HL-60/S4 treated with retinoic acid at 250 ng/mL for 4 days and 3 days (cell line): ENCODE data around the gene ISG20.
"Not testable (repeated sequence)": the region's sequence is repeated elsewhere in the genome, so short reads cannot be mapped to it uniquely, and the experiment has no call there.

Experiments
- in situ Hi-C: fragments of 300-500 bp; cut with MboI; formaldehyde crosslinking; loops from 2 replicates; pipeline ENCODE4 v1.7.0; 2022; ENCODE audit warnings: low sequenced_read_pairs

The ISG20 gene

DNA sequence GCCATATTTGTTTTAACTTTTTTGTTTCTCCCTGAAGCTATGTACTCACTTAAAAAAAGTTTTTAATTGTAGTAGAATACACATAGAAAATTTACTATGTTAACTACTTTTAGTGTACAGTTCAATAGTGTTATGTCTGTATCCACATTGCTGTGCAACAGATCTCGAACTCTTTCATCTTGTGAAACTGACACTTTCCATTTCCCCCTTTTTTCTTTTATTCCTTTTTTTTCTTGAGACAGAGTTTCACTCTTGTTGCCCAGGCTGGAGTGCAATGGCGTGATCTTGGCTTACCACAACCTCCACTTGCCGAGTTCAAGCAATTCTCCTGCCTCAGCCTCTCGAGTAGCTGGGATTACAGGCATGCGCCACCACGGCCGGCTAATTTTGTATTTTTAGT lies 6.0 kb upstream of the ISG20 start:
- in situ Hi-C loops: not testable (repeated sequence)

DNA sequence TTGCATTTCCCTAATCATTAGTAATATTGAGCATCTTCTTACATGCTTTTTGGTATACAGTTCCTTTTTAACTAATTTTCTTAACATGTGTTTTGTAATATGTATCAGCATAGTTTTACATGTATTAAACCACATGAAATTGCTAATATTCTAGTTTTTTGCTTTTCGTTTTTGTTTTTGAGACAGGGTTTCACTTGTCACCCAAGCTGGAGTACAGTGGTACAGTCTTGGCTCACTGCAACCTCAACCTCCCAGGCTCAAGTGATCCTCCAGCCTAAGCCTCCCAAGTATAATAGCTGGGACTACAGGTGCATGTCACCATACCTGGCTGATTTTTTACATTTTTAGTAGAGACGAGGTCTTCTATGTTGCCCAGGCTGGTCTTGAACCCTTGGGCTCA lies 4.4 kb upstream of the ISG20 start:
- in situ Hi-C loops: no loop called here

DNA sequence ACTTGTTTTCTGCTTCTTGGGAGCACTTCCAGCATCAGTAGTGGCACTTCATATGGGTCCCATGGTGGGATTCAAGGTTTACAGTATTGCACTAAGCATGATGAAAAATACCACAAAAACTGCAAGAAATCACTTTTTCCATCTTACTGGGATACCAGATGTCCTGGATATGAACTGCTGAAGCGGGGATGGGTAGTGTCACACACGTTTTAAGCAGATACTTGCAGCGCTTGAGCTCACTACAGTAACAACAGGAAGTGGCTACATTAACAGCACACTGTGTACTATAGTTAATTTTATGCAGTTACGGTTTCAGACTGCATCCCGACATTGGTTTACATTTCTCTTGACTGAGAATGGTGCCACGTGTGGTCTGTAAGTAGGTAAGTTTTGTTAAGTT lies 3.5 kb upstream of the ISG20 start:
- in situ Hi-C loops: no loop called here

DNA sequence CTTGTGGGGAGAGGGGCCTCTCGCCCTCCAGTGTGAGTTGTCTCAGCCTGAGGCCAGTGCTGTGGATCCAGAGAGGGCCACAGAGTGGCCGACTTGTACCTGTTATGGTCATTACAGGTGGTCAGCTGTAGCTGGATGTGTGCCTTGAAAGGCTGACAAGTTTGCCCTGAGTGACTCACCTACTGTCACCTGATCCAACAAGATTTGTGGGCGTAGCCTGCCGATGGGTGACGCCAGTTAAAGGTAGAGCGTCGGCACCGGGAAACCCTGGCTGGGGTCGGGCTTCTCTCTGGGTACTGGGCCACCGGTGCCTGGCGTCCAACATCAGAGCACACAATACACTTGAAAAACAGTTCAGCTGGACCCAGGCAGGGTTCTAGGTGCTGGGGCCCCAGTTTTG lies 2.8 kb upstream of the ISG20 start:
- in situ Hi-C loops: no loop called here

DNA sequence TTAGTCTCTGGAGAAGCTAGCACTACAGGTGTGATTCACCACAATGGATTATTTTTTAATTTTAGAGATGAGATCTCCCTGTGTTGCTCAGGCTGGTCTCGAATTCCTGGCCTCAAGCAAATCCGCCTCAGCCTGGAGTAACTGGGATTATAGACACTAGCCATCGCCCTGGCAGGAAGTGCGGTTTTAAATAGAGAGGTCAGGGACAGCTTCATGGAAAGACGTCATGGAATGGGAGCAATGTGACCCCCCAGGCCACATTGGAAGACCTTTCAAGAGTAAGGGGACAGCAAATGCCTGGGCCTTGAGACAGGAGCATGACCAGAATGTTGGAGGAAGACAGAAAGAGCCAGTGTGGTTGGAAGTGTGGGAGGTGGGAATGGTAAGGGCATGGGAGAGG lies 2.2 kb upstream of the ISG20 start:
- in situ Hi-C loops: no loop called here

DNA sequence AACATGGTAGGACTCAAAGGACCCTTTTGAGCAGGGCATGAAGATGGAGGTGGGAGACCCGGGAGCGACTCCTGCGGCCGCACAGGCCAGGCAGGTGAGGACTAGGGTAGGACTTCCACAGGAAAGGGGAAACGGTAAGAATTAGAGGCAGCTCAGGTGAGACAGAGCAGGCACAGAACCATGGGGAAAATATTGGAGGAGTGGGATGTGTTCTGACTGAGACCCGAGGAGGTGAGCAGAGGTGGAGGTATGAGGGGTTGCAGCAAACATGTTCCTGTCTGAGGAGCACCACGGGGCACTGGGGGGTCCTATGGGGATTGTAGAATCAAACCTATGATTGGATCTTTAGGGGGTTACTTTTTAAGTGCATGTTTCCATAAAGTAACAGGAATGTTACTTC lies 1.4 kb upstream of the ISG20 start:
- in situ Hi-C loops: no loop called here

DNA sequence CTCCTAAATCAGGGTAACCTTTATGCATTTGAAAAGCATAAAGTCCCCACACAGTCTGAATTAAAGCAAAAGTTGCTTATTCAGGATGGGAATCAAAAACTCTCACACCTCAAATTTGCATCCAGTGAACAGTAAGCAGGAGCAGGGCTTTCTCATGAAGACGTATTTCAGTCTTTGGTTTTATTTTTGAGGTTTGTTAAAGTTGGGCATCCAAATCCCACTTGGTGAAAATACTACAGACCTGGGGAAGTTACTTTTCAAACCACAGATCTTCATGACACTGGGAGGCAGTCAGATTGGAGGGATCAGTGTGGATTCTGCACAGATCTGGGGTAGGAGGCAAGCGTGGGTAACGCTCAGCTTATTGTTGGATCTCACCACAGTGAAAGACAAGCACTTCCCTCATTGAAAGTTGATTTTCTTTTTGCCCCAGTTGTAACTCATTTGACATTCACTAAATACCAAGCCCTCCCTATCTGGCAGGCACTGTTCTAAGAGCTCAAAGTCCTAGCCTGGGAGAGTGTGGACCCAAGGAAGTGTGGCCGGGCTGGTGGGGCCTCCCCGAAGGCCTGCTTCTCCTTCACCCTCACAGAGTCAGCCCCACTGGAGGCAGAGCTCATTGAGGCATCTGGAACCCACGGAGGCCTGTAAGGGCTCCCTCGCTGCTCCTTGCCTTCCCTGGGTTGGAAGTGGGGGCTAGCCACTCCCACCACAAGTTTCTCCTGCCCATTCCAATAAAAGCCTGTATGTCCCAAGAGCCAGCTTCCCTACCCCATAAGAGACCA lies 783 bp upstream of the ISG20 start:
- in situ Hi-C loops: no loop called here

DNA sequence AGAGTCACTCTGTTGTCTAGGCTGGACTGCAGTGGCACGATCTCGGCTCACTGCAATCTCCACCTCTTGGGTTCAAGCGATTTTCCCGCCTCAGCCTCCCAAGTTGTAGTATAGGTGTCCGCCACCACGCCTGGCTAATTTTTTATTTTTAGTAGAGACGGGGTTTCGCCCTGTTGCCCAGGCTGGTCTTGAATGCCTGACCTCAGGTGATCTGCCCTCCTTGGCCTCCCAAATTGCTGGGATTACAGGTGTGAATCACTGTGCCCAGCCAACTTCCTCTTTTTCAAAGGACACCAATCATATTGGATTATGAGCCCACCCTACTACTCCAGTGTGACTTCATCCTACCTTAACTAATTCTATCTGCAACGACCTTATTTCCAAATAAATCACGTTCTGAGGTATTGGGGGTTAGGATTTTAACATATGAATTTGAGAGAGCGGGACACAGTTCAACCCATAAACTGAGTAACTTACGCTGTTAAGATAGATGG lies 3.2 kb downstream of the ISG20 start:
- in situ Hi-C loops: no loop called here

DNA sequence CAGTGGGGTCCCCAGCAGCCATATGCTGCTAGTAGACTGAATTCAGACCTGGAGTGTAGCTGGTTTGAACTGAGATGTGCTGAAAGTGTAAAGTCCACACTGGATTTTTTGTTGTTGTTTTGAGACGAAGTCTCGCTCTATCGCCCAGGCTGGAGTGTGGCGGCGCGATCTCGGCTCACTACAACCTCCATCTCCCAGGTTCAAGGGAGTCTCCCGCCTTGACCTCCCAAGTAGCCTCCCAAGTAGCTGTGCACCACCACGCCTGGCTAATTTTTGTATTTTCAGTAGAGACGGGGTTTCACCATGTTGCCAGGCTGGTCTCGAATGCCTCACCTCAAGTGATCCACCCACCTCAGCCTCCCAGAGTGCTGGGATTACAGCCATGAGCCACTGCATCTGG lies 3.7 kb downstream of the ISG20 start:
- in situ Hi-C loops: not testable (repeated sequence)

DNA sequence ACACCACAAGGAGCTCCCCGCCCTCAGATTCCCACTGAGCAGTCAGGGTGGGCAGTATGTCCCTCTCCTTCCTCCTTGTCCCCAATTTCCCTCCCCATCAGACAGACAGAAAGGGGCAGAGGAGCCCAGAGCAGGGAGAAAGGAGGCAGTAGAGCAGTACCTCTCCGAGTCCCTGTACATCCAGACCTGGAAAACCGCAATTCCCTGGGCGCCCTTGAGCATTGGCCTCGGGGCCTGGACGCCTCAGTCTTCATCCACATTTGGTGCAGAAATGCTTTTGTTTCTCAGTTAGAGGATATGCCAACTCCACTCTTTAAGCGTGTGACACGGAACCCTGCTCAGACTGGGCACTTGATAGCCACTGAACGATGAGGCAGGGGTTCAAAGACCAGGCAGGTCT lies 5.9 kb downstream of the ISG20 start:
- in situ Hi-C loops: no loop called here

DNA sequence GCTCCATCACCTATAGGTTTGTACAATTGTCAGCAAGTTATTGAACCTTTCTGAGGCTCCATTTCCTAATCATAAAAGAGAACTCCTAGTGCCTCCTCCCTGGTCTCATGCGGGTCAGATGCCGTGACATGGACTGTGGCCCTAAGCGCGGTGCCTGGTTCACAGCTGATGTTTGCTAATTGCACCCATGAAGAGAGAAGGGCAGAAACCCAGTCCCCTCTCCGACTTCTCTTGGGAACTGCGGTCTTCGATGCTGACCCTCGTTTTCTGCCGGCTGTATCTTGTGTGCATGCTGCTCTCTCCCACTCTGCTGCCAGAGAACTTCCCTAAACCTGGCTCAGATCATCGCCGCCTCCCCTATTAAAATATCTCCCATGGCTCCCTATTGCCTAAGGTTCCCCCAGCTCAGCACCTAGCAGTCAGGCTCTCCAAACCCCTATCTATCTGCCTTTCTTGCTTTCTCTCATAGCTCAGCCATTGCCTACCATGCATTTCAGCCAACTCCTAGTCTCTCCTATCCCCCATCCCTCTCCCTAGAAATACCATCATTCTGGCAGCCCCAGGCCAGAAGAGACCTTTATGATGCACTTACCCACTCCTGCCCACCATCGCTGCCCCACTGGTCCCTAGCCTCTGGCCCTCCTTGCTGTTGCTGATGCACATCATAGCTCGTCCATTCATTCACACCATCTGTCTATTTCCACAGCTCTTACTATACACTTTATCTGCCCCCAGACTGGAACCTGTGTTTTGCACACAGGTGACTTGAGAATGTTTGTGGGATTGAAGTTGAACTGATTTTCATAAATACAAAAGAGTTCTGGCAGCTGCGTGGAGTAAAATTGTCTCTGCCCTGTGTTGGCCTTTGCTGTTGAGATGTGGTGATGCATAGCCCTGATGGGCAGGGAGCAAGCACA lies 6.6 kb downstream of the ISG20 start:
- in situ Hi-C loops: no loop called here

DNA sequence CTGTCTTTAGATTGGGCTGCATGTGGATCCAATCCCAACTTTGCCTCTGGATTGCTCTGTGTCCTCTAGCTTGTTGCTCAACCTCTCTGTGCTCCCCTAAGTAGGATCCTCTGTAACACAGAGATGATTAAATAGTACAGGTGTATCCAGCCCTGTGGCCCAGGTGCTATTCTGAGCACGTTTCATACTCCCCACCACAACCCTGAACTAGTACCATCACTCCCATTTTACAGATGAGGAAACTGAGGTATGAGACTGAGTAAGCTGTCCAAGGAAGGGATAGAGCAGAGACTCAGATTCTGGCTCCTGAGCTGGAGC lies 7.2 kb downstream of the ISG20 start:
- in situ Hi-C loops: no loop called here

DNA sequence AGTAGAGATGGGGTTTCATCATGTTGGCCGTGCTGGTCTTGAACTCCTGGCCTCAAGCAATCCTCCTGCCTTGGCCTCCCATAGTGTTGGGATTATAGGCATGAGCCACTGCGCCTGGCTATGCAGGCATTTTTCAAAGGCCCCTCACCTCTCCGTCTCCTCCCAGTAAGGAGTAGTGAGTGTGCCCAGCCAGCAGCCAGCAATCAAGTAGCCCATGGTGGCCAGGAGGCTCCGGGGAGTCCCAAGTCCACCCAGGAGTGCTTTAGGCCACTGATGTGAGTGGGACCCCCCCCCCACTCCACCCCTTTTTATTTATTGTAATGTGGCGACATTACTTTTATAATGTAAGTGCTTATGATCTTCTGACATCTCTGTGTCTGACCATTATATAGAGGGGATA lies 8.1 kb downstream of the ISG20 start:
- in situ Hi-C loops: no loop called here

DNA sequence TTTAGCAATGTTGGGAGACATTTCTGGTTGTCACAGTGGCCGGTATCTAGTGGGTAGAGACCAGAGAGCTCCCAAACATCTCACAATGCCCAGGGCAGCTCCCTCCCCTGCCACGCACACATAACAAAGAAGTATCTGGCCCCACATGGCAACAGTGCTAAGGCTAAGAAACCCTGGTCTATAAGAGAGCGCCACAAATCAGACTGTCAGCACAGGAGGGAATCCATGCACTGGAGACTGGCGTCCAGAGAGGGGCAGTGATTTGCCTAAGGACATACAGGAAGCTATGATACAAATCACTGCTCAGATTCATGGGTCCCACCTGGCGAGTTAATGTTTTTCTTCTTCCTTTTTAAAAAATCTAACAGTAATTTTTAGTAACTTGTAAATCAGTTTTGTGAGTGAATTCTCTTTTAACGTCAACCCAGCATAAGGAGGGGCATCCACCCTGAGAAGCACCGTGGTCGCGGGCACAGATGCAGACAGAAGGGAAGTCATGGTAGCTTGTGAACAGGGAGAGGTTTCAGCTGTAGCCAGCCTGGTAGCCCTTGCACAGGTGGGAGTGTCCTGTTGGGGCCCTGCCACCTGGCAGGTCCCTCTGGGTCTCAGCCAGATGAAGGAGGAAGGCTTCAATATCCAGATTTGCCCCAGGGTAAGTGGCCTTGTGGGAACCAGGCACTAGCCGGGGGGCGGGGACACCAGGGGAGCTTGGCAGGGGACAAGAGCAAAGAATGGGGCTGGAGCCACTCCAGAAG lies 8.7 kb downstream of the ISG20 start:
- in situ Hi-C loops: no loop called here

DNA sequence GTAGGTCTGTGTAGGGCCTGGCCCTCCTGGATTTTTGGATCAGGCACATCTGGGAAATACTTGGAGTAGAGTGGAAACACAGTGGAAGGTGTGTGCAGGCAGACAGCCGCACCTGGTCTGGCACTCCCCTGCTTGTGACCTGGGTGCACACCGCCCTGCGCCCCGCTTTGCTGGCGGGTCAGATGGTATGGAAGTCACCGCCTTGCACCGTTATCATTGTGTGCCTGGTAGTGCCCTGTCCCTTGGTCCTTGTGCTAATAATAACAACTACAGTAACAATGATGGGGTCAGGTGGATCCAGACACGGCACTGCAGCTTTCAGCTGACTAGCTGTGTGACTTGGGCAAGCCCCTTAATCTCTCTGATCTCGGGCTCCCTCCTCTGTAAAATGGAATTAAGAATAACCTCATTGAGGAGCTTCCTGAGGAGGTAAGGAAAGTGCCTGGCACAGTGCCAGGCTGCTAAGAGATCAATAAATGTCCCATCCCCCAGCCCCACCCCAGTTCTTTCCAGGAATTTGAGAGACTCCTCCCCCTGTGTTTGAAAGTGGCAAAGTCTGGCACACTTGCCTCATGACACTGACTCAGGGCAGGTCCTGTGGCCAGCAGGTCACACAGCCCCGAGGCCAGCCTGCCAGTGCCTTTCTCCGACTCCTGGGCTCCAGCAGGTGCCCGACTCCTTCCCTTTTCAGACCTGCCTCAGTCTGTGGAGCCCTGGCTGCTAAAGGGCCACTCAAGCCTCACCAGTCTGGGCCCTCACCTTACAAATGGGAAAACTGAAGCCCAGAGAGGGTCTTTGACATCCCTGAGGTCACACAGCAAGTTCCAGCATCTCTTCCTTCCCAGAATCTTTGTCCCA lies 9.8 kb downstream of the ISG20 start:
- in situ Hi-C loops: no loop called here

DNA sequence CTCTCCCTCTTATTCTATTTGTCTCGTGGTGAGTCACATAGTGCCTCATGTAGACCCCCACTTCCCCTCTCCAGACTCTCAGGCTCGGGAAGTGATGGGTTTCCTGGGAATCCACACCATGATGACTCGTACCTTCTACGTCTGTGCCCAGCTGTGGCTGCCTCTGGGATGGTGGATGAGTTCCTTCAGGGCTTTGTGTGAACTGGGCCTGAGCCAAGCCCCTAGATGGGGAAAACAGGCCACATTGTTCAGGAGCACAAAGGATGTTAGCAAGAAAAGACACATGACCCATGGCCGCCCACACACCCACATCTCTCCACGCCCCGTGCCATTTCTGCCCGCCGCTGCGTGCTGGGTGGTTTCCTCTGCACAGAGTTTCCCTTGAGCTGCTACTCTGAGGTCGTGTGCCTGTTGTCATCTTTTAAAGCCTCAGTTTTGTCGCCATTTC lies 10.5 kb downstream of the ISG20 start:
- in situ Hi-C loops: no loop called here

DNA sequence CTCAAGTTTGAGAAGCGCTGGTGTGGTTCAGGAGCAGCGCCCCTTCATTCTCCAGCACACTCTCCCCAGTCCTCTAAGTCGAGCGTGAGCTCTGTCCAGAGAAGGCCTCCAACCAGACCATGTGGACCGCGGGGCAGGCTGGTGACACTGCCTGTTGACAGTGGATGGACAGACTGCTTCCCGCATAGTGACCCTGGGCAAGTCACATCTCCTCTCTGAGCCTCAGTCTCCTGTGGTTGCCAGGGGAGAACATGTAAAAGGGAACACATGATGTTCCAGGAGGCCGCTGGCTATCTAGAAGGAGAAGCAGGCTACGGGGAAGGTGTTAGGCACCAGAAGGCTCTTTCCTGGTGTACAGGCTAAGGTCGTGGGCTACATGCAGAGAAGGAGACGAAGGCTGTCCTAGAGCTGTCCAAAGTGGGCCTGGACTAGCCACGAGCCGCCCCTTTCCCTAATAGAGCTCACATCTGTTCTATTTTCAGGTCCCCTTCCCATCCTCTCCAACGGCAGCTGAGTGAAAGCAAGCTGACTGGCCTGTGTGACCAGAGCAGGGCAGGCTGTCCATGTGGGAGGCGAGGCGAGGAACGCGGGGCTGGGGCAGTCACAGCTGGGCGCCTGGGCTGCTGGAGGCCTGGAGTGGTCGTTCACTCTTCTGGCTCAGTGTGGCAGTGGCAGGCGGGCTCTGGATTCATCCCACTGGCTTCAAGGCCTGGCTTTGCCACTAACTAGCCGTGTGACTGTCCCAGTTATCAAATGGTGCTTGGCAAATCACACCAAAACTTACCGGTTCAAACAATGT lies 11.1 kb downstream of the ISG20 start:
- in situ Hi-C loops: no loop called here

DNA sequence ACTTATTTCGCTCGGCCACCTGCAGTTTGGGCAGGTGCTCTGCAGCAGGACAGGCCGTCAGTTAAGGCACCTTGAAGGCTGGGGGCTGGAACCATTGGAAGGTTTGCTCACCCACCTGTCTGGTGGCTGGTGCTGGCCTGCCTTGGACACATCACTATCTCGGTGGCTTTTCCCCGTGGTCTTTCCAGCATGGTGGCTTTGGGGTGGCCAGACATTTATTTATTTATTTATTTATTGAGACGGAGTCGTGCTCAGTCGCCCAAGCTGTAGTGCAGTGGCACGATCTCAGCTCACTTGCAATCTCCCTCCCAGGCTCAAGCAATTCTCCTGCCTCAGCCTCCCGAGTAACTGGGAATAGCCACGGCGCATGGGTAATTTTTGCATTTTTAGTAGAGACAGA lies 11.7 kb downstream of the ISG20 start:
- in situ Hi-C loops: no loop called here

DNA sequence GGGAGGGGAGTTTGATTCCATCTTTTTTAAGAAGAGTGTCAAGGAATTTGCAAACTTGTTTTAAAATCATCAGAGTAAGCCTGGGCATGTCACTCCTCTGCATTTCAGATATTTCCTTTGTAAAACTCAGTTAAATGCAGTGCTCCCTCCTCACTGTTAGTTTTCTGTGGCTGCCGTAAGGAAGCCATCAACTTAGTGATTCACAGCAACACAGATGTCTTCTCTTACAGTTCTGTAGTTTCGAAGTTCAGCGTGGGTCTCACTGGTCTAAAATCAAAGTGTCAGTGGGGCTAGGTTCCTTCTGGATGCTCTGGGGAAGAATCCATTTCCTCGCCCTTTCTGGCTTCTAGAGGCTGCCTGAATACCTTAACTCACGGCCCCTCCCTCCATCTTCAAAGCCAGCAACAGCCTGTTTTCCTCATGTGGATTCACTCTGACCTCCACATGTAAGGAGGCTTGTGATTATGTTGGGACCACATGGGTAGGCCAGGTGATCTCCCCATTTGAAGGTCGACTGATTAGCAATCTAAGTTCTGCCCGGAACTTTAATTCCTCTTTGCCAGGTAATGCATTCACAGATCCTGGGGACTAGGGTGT lies 12.4 kb downstream of the ISG20 start:
- in situ Hi-C loops: no loop called here
